Activated CD8-positive, alpha-beta T cell treated with anti-CD3 and anti-CD28 coated beads, Interleukin-2, amount 10 ng/mL, durations not matched to agents 7 days and 5 days (primary cell): ENCODE results near the gene ATP12A. TPM values are rescaled to one million over a fixed set of nuclear protein-coding genes. Genes with fewer than 3 reads are reported as not detected.

Experiments
- ATAC-seq: fragments of 150-1000 bp; cut with Tn5 transposase; one replicate; pipeline ENCODE4 v1.10.0; 2021; ENCODE audit warnings: moderate library complexity
- CTCF ChIA-PET: fragments of 350-600 bp; sonication (Branson Sonifier 250); formaldehyde crosslinking; loops from one replicate; lab custom pipeline; 2021; ENCODE audit warnings: antibody characterized with exemption; lab: Charles Lee
- POLR2A ChIA-PET: fragments of 350-600 bp; sonication (Branson Sonifier 250); formaldehyde crosslinking; loops from one replicate; lab custom pipeline; 2021; ENCODE audit warnings: antibody characterized with exemption; lab: Charles Lee
- DNase-seq: peaks from one replicate; pipeline ENCODE4 v3.0.0-alpha.2; 2020
- H3K27ac Mint-ChIP-seq: one replicate; pipeline ENCODE4 v1.8.0; 2021; ENCODE audit warnings: mild to moderate bottlenecking, mixed read lengths
- H3K27me3 Mint-ChIP-seq: one replicate; pipeline ENCODE4 v1.8.0; 2021; ENCODE audit warnings: low read depth, mixed read lengths
- H3K36me3 Mint-ChIP-seq: one replicate; pipeline ENCODE4 v1.8.0; 2021; ENCODE audit warnings: low read depth, mixed read lengths
- H3K4me1 Mint-ChIP-seq: one replicate; pipeline ENCODE4 v1.8.0; 2021; ENCODE audit warnings: low read depth, mixed read lengths
- H3K4me3 Mint-ChIP-seq: one replicate; pipeline ENCODE4 v1.8.0; 2021; ENCODE audit warnings: mild to moderate bottlenecking, mixed read lengths
- H3K9me3 Mint-ChIP-seq: one replicate; pipeline ENCODE4 v1.8.0; 2022; ENCODE audit warnings: mixed read lengths; ENCODE audit not compliant: insufficient read depth
- total RNA-seq, 2 experiments: library from RNA; stranded (reverse); gene quantifications; one replicate each; pipeline ENCODE4 v1.2.3, GENCODE V29; 2021

ATP12A gene
- total RNA-seq, 2 experiments from 2014 or later, result 0.05 to 0.08 TPM

DNA sequence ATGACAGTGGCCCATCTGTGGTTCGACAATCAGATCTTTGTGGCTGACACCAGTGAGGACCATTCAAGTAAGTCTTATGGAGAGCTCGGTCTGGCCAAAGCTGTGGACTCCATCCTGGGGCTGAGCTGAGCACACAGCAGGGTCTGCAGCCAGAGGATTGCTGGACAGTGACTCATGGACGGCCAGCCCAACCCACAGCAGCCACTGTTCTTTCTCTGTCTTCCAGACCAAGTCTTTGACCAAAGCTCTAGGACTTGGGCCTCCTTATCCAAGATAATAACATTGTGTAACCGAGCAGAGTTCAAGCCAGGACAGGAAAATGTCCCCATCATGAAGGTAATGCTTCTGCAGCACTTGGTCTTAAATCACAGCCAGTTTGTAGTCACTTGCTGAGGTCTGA lies 12.4 kb downstream of the ATP12A start:
- ATAC-seq (no peak), DNase-seq (no peak)
- H3K36me3 Mint-ChIP-seq, result no peaks in the 10 kb centered on the region
- no peaks in the 10 kb centered on the region for H3K9me3 Mint-ChIP-seq
- ChIA-PET POLR2A (interaction anchor here (0.6 kb wide), 1 partner anchor 31 kb away, joined by 5 read pairs; no protein-coding TSS in a partner anchor), CTCF (interaction anchor here (1.0 to 2.8 kb wide), 7 partner anchors 8 to 113 kb away, joined by 3 to 71 read pairs (median 5); no protein-coding TSS in a partner anchor)
- peaks cover 19% of the 10 kb centered on the region for H3K4me1 Mint-ChIP-seq
- H3K4me3 Mint-ChIP-seq, result no peak overlapping the region
- H3K27me3 Mint-ChIP-seq, result peaks cover 46% of the 10 kb centered on the region
- H3K27ac Mint-ChIP-seq, result no peak overlapping the region

DNA sequence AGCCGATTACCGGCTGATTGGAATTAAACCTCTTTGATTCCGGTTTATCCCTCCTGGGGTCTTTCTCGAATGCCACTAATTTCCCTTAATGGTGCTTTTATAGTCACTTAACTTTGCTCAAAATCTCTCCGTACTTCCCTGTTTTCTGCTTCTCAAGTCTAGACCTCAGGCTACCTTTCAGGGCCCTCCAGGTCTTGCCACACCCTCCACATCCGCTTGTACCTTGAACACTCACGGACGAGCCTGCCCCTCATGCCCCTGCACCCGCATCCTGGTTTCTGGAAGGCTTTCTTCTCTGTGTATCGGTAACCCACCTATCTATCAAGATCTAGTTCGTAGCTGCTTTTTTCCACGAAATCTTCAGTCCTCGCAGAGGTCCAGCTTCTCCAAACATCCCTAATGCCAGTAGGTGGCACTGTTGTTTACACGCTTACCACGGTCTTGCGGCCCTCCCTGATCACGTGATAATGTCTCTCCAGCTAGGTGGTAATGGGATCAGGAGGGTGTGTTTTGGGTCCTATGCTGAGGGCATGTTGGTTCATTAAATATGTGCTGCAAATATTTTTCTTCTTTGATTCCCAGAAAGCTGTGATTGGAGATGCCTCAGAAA lies 13.8 kb downstream of the ATP12A start:
- peak; percentile 70 for ATAC-seq
- CTCF ChIA-PET, result interaction anchor here (0.7 to 2.8 kb wide), 24 partner anchors 8 to 301 kb away, joined by 3 to 71 read pairs (median 5); no protein-coding TSS in a partner anchor
- peak overlapping the region; percentile 15 for H3K4me3 Mint-ChIP-seq
- H3K4me1 Mint-ChIP-seq, result peaks cover 19% of the 10 kb centered on the region
- H3K27ac Mint-ChIP-seq, result no peak overlapping the region
- peak; percentile 62 for DNase-seq
- H3K9me3 Mint-ChIP-seq, result no peaks in the 10 kb centered on the region
- no peaks in the 10 kb centered on the region for H3K36me3 Mint-ChIP-seq
- H3K27me3 Mint-ChIP-seq, result peaks cover 40% of the 10 kb centered on the region
- POLR2A ChIA-PET, result interaction anchor here (0.5 kb wide), 1 partner anchor 31 kb away, joined by 3 read pairs; no protein-coding TSS in a partner anchor

DNA sequence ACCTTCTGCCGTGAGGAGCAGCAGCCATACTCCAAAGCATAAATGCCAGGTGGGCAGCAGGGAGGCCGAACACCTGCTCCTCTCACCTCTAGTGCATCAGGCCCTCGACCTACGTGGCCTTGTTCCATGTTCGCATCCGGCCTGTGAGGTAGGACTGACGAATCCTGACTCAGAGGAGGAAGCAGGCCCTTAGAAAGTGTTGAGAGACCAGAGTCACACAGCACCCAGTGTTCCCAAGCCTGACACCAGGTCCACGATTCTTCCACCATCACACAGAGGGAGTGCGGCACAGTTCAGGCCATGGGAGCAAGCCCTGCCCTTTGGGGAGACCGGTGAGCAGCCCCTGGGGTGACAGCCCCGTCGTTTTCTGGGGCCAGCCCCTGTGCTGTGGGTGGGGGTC lies 14.7 kb downstream of the ATP12A start:
- H3K9me3 Mint-ChIP-seq, result no peaks in the 10 kb centered on the region
- peaks cover 15% of the 10 kb centered on the region for H3K4me1 Mint-ChIP-seq
- H3K27ac Mint-ChIP-seq, result no peak overlapping the region
- CTCF ChIA-PET, result interaction anchor here (0.9 to 2.8 kb wide), 17 partner anchors 7 to 90 kb away, joined by 3 to 71 read pairs (median 8); no protein-coding TSS in a partner anchor
- H3K36me3 Mint-ChIP-seq, result no peaks in the 10 kb centered on the region
- DNase-seq (no peak), ATAC-seq (no peak)
- H3K4me3 Mint-ChIP-seq, result no peak overlapping the region
- H3K27me3 Mint-ChIP-seq, result peaks cover 44% of the 10 kb centered on the region
- POLR2A ChIA-PET, result no interaction called here

DNA sequence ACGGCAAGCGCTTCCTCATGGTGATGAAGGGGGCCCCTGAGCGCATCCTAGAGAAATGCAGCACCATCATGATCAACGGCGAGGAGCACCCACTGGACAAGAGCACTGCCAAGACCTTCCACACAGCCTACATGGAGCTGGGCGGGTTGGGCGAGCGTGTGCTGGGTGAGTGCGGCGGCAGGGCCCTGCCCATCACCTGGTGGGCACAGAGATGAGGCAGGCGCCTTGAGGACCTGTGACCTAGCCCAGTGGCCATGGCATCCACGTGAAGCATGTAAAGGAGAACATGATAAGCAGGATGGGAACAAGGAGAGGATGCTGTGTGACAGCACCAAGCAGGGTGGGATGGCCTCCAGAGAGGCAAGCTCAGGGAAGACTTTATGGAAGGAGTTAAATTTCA lies 18.5 kb downstream of the ATP12A start:
- no peaks in the 10 kb centered on the region for H3K36me3 Mint-ChIP-seq
- CTCF ChIA-PET, result interaction anchor here (2.0 to 2.1 kb wide), 2 partner anchors 10 to 29 kb away, joined by 5 to 8 read pairs; no protein-coding TSS in a partner anchor
- peaks cover 11% of the 10 kb centered on the region for H3K4me1 Mint-ChIP-seq
- ATAC-seq (no peak), DNase-seq (no peak)
- POLR2A ChIA-PET, result no interaction called here
- H3K27ac Mint-ChIP-seq, result no peak overlapping the region
- no peak overlapping the region for H3K4me3 Mint-ChIP-seq
- H3K9me3 Mint-ChIP-seq, result no peaks in the 10 kb centered on the region
- peaks cover 40% of the 10 kb centered on the region for H3K27me3 Mint-ChIP-seq

DNA sequence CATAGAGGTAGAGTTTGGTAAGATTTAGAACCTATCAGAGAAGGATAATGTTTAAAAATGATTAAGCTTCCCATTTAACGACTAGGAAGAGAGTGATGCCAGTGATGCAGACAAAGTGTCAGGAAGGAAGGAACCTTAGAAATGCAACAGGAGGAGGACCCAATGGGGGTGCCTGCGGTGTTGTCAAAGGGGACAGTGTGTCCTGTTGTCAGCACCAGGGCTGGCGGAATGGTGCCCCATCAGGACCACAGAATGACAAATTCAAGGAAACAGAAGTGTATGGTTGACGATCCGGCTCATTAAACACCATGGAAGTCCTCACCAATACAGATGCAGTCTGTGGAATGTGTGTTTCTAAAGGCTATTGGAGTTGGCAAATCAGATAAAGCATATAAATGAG lies 19.3 kb downstream of the ATP12A start:
- H3K36me3 Mint-ChIP-seq, result no peaks in the 10 kb centered on the region
- H3K27me3 Mint-ChIP-seq, result peaks cover 40% of the 10 kb centered on the region
- H3K4me3 Mint-ChIP-seq, result no peak overlapping the region
- ChIA-PET CTCF (interaction anchor here (0.9 kb wide), 1 partner anchor 421 kb away, joined by 3 read pairs; no protein-coding TSS in a partner anchor), POLR2A (no interaction called here)
- DNase-seq, result no peak
- ATAC-seq, result no peak
- H3K27ac Mint-ChIP-seq, result no peak overlapping the region
- peaks cover 6% of the 10 kb centered on the region for H3K4me1 Mint-ChIP-seq
- no peaks in the 10 kb centered on the region for H3K9me3 Mint-ChIP-seq

DNA sequence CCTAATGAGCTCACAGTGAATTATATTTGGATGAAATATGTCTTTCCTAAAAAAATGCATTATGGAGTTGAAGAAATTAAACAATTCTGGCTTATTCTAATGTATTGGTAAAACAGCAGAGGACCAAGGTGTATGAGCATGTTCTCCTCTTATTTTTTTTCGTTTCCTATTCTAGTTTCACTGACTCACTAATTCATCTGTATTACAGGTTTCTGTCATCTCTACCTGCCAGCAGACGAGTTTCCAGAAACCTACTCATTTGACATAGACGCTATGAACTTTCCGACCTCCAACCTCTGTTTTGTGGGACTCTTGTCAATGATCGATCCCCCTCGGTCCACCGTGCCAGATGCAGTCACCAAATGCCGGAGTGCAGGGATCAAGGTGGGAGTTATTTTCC lies 20.3 kb downstream of the ATP12A start:
- H3K27me3 Mint-ChIP-seq, result peaks cover 40% of the 10 kb centered on the region
- CTCF ChIA-PET, result no interaction called here
- ATAC-seq (no peak), DNase-seq (no peak)
- H3K4me3 Mint-ChIP-seq, result no peak overlapping the region
- H3K4me1 Mint-ChIP-seq, result peaks cover 8% of the 10 kb centered on the region
- POLR2A ChIA-PET, result no interaction called here
- H3K9me3 Mint-ChIP-seq, result no peaks in the 10 kb centered on the region
- no peaks in the 10 kb centered on the region for H3K36me3 Mint-ChIP-seq
- no peak overlapping the region for H3K27ac Mint-ChIP-seq

DNA sequence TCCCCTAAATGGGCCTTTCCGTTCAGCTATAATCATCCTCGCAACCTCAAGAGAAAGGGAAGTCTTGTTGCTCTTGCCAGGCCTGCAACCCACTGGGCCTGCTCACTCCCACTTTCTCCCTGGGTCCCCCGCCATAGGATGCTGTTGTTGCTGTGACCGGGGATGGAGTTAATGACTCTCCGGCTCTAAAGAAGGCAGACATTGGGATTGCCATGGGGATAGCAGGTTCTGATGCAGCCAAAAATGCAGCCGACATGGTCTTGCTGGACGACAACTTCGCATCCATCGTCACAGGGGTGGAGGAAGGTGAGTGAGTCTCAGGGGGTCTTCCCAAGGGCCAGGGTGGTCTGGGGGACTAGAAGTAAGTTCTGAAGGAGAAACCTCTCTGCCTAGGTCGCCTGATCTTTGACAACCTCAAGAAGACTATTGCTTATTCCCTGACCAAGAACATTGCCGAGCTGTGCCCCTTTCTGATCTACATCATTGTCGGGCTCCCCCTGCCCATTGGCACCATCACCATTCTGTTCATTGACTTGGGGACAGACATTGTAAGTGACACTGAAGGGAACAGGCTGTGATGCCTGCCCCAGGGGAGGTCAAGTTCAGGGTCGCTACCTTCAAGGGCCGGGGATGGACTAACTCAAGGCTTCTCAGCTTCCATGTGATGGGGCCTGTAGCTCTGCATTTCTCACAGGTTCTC lies 26.8 kb downstream of the ATP12A start:
- Mint-ChIP-seq H3K4me3 (no peak overlapping the region), H3K27ac (no peak overlapping the region), H3K27me3 (peaks cover 14% of the 10 kb centered on the region), H3K4me1 (peaks cover 46% of the 10 kb centered on the region), H3K36me3 (no peaks in the 10 kb centered on the region), H3K9me3 (no peaks in the 10 kb centered on the region)
- ATAC-seq (no peak), DNase-seq (no peak)
- CTCF ChIA-PET, result interaction anchor here (1.4 to 8.5 kb wide), 3 partner anchors 13 to 20 kb away, joined by 3 to 65 read pairs (median 26); no protein-coding TSS in a partner anchor
- POLR2A ChIA-PET, result no interaction called here

DNA sequence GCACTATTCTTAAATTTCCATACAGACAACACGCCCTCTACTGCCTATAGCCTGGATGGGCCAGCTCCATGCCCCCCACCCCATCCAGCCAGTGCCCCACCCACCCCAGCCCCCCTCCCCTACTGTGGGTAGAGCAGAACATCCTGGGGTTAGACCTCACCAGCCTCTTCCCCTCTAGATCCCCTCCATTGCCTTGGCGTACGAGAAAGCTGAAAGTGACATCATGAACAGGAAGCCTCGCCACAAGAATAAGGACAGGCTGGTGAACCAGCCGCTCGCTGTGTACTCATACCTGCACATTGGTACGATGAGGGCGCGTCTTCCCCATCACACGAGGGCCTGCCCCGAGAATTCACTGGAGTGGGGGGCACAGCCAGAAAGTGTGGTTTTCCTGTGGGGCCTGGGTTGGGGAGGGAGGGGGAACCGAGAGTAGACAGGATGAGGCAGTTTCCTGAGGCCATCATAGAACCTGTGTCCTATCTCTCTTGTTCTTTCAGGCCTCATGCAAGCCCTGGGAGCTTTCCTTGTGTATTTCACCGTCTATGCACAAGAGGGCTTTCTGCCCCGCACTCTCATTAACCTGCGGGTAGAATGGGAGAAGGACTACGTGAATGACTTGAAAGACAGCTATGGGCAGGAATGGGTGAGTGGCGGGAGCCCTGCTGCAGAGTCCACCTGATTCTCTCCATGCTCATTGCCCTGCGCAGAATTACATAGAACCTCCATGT lies 29.1 kb downstream of the ATP12A start:
- Mint-ChIP-seq H3K27me3 (peaks cover 10% of the 10 kb centered on the region), H3K9me3 (no peaks in the 10 kb centered on the region), H3K36me3 (no peaks in the 10 kb centered on the region), H3K4me1 (peaks cover 46% of the 10 kb centered on the region), H3K4me3 (peak overlapping the region; percentile 32), H3K27ac (peak overlapping the region; percentile 85)
- ChIA-PET CTCF (interaction anchor here (1.0 to 8.5 kb wide), 12 partner anchors 11 to 130 kb away, joined by 3 to 65 read pairs (median 4); no protein-coding TSS in a partner anchor), POLR2A (interaction anchor here (1.1 kb wide), 1 partner anchor 91 kb away, joined by 3 read pairs; no protein-coding TSS in a partner anchor)
- ATAC-seq (peak; percentile 97), DNase-seq (peak; percentile 86)

DNA sequence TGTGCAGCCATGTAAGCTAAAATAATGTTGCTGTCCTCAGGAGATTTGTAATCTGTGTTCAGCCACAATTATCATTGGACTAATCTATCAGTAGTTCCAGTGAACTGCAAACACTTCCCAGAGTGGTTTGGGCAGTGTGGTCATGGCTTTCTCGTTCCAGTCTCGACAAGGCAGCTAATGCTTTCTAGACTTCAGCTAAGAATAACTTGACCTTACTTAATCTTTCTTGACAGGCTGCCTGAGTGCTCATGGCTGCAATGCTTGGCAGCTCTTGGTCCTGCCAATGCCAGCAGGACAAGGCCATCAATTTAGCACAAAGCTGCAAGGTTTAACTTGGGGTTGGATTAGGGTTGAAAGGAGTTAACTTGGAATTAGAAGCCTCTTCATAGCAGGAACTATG lies 32.8 kb downstream of the ATP12A start:
- DNase-seq (no peak), ATAC-seq (no peak)
- no peaks in the 10 kb centered on the region for H3K36me3 Mint-ChIP-seq
- ChIA-PET POLR2A (no interaction called here), CTCF (interaction anchor here (0.8 to 8.5 kb wide), 2 partner anchors 14 to 133 kb away, joined by 3 to 65 read pairs; no protein-coding TSS in a partner anchor)
- peaks cover 6% of the 10 kb centered on the region for H3K27me3 Mint-ChIP-seq
- H3K9me3 Mint-ChIP-seq, result no peaks in the 10 kb centered on the region
- H3K4me3 Mint-ChIP-seq, result no peak overlapping the region
- H3K27ac Mint-ChIP-seq, result no peak overlapping the region
- H3K4me1 Mint-ChIP-seq, result peaks cover 46% of the 10 kb centered on the region

DNA sequence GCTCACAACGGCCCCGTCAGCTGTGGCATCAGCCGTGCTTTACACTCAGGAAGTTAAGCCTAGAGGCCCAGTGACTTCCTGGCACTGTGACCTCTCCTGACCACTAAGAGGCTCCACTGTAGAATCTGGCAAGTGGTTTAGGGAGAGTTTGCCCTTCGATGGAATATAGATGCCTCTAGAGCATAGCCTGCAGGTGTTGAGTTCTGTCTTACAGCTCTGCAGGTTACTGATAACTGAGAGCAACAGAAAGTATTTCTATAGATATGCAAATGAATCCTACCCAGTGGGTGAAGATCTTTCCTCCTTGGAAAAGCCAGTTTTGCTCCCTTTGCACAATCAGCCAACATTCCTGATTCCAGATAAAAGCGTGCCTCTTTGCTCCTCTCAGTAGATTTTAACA lies 35.8 kb downstream of the ATP12A start:
- Mint-ChIP-seq H3K4me3 (no peak overlapping the region), H3K27ac (no peak overlapping the region), H3K4me1 (peaks cover 23% of the 10 kb centered on the region), H3K9me3 (no peaks in the 10 kb centered on the region), H3K36me3 (no peaks in the 10 kb centered on the region), H3K27me3 (peaks cover 24% of the 10 kb centered on the region)
- no peak for ATAC-seq
- ChIA-PET CTCF (interaction anchor here (1.0 to 1.9 kb wide), 4 partner anchors 11 to 32 kb away, joined by 3 to 9 read pairs (median 3); no protein-coding TSS in a partner anchor), POLR2A (no interaction called here)
- DNase-seq, result no peak

DNA sequence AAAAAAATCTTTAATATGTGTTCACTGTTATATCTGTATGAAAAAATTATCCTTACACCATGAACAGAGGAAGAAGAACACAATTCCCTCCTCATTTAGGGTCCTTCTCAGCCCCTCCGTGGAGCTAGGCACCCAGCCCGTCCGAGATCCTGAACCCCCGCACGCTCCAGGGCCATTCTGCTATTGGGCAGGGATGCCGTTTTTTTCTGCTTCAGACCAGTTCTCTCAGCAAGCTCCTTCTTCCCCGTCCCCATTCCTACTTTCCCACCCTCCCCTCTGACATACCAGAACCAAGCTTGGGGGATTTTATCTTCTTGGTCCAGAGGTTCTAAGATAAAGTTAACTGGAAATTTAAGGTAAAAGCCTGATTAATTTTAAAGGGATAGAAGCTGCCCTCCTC lies 36.2 kb downstream of the ATP12A start:
- H3K4me1 Mint-ChIP-seq, result peaks cover 21% of the 10 kb centered on the region
- no peaks in the 10 kb centered on the region for H3K36me3 Mint-ChIP-seq
- CTCF ChIA-PET, result interaction anchor here (1.0 to 1.9 kb wide), 4 partner anchors 10 to 32 kb away, joined by 3 to 9 read pairs (median 3); no protein-coding TSS in a partner anchor
- no peak overlapping the region for H3K27ac Mint-ChIP-seq
- ATAC-seq, result no peak
- H3K4me3 Mint-ChIP-seq, result no peak overlapping the region
- POLR2A ChIA-PET, result no interaction called here
- H3K9me3 Mint-ChIP-seq, result no peaks in the 10 kb centered on the region
- H3K27me3 Mint-ChIP-seq, result peaks cover 26% of the 10 kb centered on the region
- no peak for DNase-seq
